Measurements from ENCODE around the gene CES2. TPM values are rescaled to one million over a fixed set of nuclear protein-coding genes. Genes with fewer than 3 reads are reported as not detected.
"Not testable (repeated sequence)": the region's sequence is repeated elsewhere in the genome, so short reads cannot be mapped to it uniquely, and the experiment has no call there.

CES2 gene
- total RNA-seq, 6 experiments from 2014 or later: 35.1 to 42.3 (median 40.2) TPM

- no peak for DNase-seq
- Mint-ChIP-seq H3K36me3 (ENCODE audit: low read depth) (no peaks in the 10 kb centered on the region), H3K9me3 (no peaks in the 10 kb centered on the region), H3K27ac (no peak overlapping the region), H3K27me3 (ENCODE audit: insufficient read depth) (peaks cover 14% of the 10 kb centered on the region), H3K4me1 (ENCODE audit: low read depth) (peaks cover 7% of the 10 kb centered on the region), H3K4me3 (no peak overlapping the region)
- TF ChIP-seq CTCF (IDR thresholded peaks at IDR 0.05): no peak
Observed at GRCh38 chr16:66984892-66985311, 49.6 kb downstream of the CES2 start.

- peaks cover 7% of the 10 kb centered on the region for H3K4me1 Mint-ChIP-seq (ENCODE audit: low read depth)
- peaks cover 14% of the 10 kb centered on the region for H3K27me3 Mint-ChIP-seq (ENCODE audit: insufficient read depth)
- DNase-seq: no peak
- H3K27ac Mint-ChIP-seq: no peak overlapping the region
- H3K36me3 Mint-ChIP-seq (ENCODE audit: low read depth): no peaks in the 10 kb centered on the region
- no peak for TF ChIP-seq CTCF (IDR thresholded peaks at IDR 0.05)
- no peaks in the 10 kb centered on the region for H3K9me3 Mint-ChIP-seq
- no peak overlapping the region for H3K4me3 Mint-ChIP-seq
Observed at GRCh38 chr16:66986559-66986958, 51.2 kb downstream of the CES2 start.

- TF ChIP-seq CTCF (IDR thresholded peaks at IDR 0.05): no peak
- Mint-ChIP-seq H3K27me3 (ENCODE audit: insufficient read depth) (peaks cover 4% of the 10 kb centered on the region), H3K9me3 (no peaks in the 10 kb centered on the region), H3K36me3 (ENCODE audit: low read depth) (no peaks in the 10 kb centered on the region), H3K4me1 (ENCODE audit: low read depth) (peaks cover 7% of the 10 kb centered on the region), H3K4me3 (no peak within 1 kb of the TSS), H3K27ac (no peak within 1 kb of the TSS)
- DNase-seq: no peak
Observed at GRCh38 chr16:66988197-66988788, 53.0 kb downstream of the CES2 start, which contains the start of gene CES4A. CES4A (plus strand) TSS chr16:66988589; CDS start chr16:66988773, 184 bp downstream.

- no peak for DNase-seq
- H3K27me3 Mint-ChIP-seq (ENCODE audit: insufficient read depth): peaks cover 4% of the 10 kb centered on the region
- H3K36me3 Mint-ChIP-seq (ENCODE audit: low read depth): no peaks in the 10 kb centered on the region
- TF ChIP-seq CTCF (IDR thresholded peaks at IDR 0.05): no peak
- no peaks in the 10 kb centered on the region for H3K9me3 Mint-ChIP-seq
- H3K4me1 Mint-ChIP-seq (ENCODE audit: low read depth): peaks cover 14% of the 10 kb centered on the region
- H3K27ac Mint-ChIP-seq: no peak overlapping the region
- H3K4me3 Mint-ChIP-seq: no peak overlapping the region
Observed at GRCh38 chr16:66991545-66992077, 56.3 kb downstream of the CES2 start.

GRCh38 chr16:66993558-66993957 is 58.2 kb downstream of the CES2 start:
- not testable (repeated sequence) for H3K36me3 Mint-ChIP-seq (ENCODE audit: low read depth); DNase-seq; H3K9me3 Mint-ChIP-seq; H3K27ac Mint-ChIP-seq; H3K4me3 Mint-ChIP-seq; H3K4me1 Mint-ChIP-seq (ENCODE audit: low read depth); H3K27me3 Mint-ChIP-seq (ENCODE audit: insufficient read depth)

Other genes starting within 250 kb of the CES2 start
- gene CMTM4, start 238.8 kb upstream of the CES2 start, total RNA-seq (2021; fragmentation: NEBNext Ultra II Directional; extraction: Animal tissue kit (Norgen Biotek cat#: 25700)): 10 to 100 TPM; 14.2 to 22.0 (median 18.8) TPM
- gene DYNC1LI2, start 183.9 kb upstream of the CES2 start, total RNA-seq (2021; fragmentation: NEBNext Ultra II Directional; extraction: Animal tissue kit (Norgen Biotek cat#: 25700)): 100 to 1,000 TPM in 3 of 6 experiments, 10 to 100 TPM in 3; 84.7 to 103 (median 99.7) TPM
- gene TERB1, start 133.9 kb upstream of the CES2 start, total RNA-seq (2021; fragmentation: NEBNext Ultra II Directional; extraction: Animal tissue kit (Norgen Biotek cat#: 25700)): not detected
- 10 to 100 TPM; 47.3 to 57.5 (median 53.8) TPM for gene NAE1, start 104.5 kb upstream of the CES2 start, total RNA-seq (2021; fragmentation: NEBNext Ultra II Directional; extraction: Animal tissue kit (Norgen Biotek cat#: 25700))
- not detected for gene CA7, start 91.1 kb upstream of the CES2 start, total RNA-seq (2021; fragmentation: NEBNext Ultra II Directional; extraction: Animal tissue kit (Norgen Biotek cat#: 25700))
- gene PDP2, start 55.0 kb upstream of the CES2 start, total RNA-seq (2021; fragmentation: NEBNext Ultra II Directional; extraction: Animal tissue kit (Norgen Biotek cat#: 25700)): 10 to 100 TPM; 12.8 to 17.7 (median 16.2) TPM
- gene CDH16, start 16.6 kb upstream of the CES2 start, total RNA-seq (2021; fragmentation: NEBNext Ultra II Directional; extraction: Animal tissue kit (Norgen Biotek cat#: 25700)): under 1 TPM in 1 of 6 experiments, not detected in 5; 0.09 TPM
- 1 to 10 TPM in 4 of 6 experiments, under 1 TPM in 2; 0.52 to 2.0 (median 1.5) TPM for gene RRAD, start 10.0 kb upstream of the CES2 start, total RNA-seq (2021; fragmentation: NEBNext Ultra II Directional; extraction: Animal tissue kit (Norgen Biotek cat#: 25700))
- gene CIAO2B, start 1.1 kb upstream of the CES2 start, total RNA-seq (2021; fragmentation: NEBNext Ultra II Directional; extraction: Animal tissue kit (Norgen Biotek cat#: 25700)): 100 to 1,000 TPM in 2 of 6 experiments, 10 to 100 TPM in 4; 90.9 to 108 (median 98.6) TPM
- gene CES3, start 25.8 kb downstream of the CES2 start, total RNA-seq (2021; fragmentation: NEBNext Ultra II Directional; extraction: Animal tissue kit (Norgen Biotek cat#: 25700)): under 1 TPM in 5 of 6 experiments, not detected in 1; 0.06 to 0.39 (median 0.14) TPM
- gene CES4A, start 53.1 kb downstream of the CES2 start, total RNA-seq (2021; fragmentation: NEBNext Ultra II Directional; extraction: Animal tissue kit (Norgen Biotek cat#: 25700)): 1 to 10 TPM; 1.7 to 3.5 (median 2.3) TPM
- 10 to 100 TPM; 55.2 to 84.4 (median 69.5) TPM for gene CBFB, start 93.6 kb downstream of the CES2 start, total RNA-seq (2021; fragmentation: NEBNext Ultra II Directional; extraction: Animal tissue kit (Norgen Biotek cat#: 25700))
- gene PHAF1, start 174.4 kb downstream of the CES2 start, total RNA-seq (2021; fragmentation: NEBNext Ultra II Directional; extraction: Animal tissue kit (Norgen Biotek cat#: 25700)): 10 to 100 TPM in 5 of 6 experiments, 1 to 10 TPM in 1; 10.0 to 13.8 (median 11.8) TPM
- 10 to 100 TPM; 45.7 to 55.1 (median 50.1) TPM for gene B3GNT9, start 215.5 kb downstream of the CES2 start, total RNA-seq (2021; fragmentation: NEBNext Ultra II Directional; extraction: Animal tissue kit (Norgen Biotek cat#: 25700))
- gene TRADD, start 224.4 kb downstream of the CES2 start, total RNA-seq (2021; fragmentation: NEBNext Ultra II Directional; extraction: Animal tissue kit (Norgen Biotek cat#: 25700)): 10 to 100 TPM; 12.8 to 16.8 (median 15.8) TPM
- 10 to 100 TPM in 1 of 6 experiments, 1 to 10 TPM in 5; 7.2 to 10.8 (median 7.8) TPM for gene FBXL8, start 224.4 kb downstream of the CES2 start, total RNA-seq (2021; fragmentation: NEBNext Ultra II Directional; extraction: Animal tissue kit (Norgen Biotek cat#: 25700))
- gene HSF4, start 229.2 kb downstream of the CES2 start, total RNA-seq (2021; fragmentation: NEBNext Ultra II Directional; extraction: Animal tissue kit (Norgen Biotek cat#: 25700)): 1 to 10 TPM; 3.3 to 5.5 (median 4.6) TPM
- 10 to 100 TPM; 16.1 to 20.1 (median 17.7) TPM for gene NOL3, start 235.0 kb downstream of the CES2 start, total RNA-seq (2021; fragmentation: NEBNext Ultra II Directional; extraction: Animal tissue kit (Norgen Biotek cat#: 25700))
- gene MATCAP1, start 248.4 kb downstream of the CES2 start, total RNA-seq (2021; fragmentation: NEBNext Ultra II Directional; extraction: Animal tissue kit (Norgen Biotek cat#: 25700)): 10 to 100 TPM in 5 of 6 experiments, 1 to 10 TPM in 1; 9.6 to 13.8 (median 11.6) TPM

Measured in HFFc6 (cell line).